Spleen (tissue), 7 donors: Measurements from ENCODE around the gene OLR1.

Experiments used
- CTCF ChIP-seq, 11 experiments: fragments of 200-600 bp in 7 of 11; fragments of 450-650 bp in 4 of 11; sonication (generic) in 4 of 11; IDR thresholded peaks in 8 of 11; conservative IDR thresholded peaks in 3 of 11; 1 replicate in 7 of 11; 2 replicates in 4 of 11; pipeline versions ENCODE4 v1.4.0 to v1.8.0; 2016 to 2021; ENCODE audit warnings: antibody characterized with exemption in 11 of 11, inconsistent platforms in 4 of 11, mild to moderate bottlenecking in 1 of 11
- POLR2A ChIP-seq, 3 donors: fragments of 450-650 bp; IDR thresholded peaks; one replicate each; pipeline ENCODE4 v1.5.1; 2017; ENCODE audit warnings: antibody characterized with exemption in 3 of 3, mild to moderate bottlenecking in 1 of 3
- donor health status: DM: no; HTN: no; CAD: no; lungs with moderate emphysema.
- donor health status: DM: no; HTN: no; CAD: no.
- donor health status: DM: no; HTN: no; CAD: no.

GRCh38 chr12:10142976-10143589 lies 28.8 kb downstream of the OLR1 start:
- TF ChIP-seq POLR2A (IDR thresholded peaks at IDR 0.05) (no peak), CTCF (IDR thresholded peaks at IDR 0.05 in 8 of 11, conservative IDR thresholded peaks at IDR 0.05 in 3 of 11) (no peak)
